ENCODE data around the gene AHCYL2. TPM values are rescaled to one million over a fixed set of nuclear protein-coding genes. Genes with fewer than 3 reads are reported as not detected.
"Not testable (repeated sequence)": the region's sequence is repeated elsewhere in the genome, so short reads cannot be mapped to it uniquely, and the experiment has no call there.

Gene AHCYL2
- total and polyA plus RNA-seq, 4 experiments from 2014 or later: 8.6 to 16.5 (median 12.1) TPM

DNA sequence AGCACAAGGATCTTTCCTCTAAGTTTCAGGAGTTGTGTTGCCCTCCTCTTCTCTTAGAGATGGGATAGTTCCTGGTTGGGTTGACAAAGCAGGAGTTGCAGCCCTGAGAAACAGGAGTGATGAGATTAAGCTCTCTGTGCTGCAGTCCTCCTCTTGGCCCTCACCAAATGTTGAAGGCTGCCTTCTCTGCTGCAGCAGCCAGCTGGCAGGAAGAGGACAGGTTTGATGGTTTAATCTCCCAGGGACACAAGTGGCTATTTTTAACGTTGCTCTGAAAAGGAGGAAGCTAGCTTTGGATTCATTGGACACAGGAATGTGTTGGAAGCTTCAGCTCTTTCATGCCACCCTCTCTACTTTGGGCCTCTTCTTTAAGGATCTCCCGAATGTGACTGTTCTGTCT, 218.8 kb downstream of the AHCYL2 start:
- H3K4me3 ChIP-seq (ENCODE audit: low read length in 2 of 2): no peak overlapping the region
- no peaks in the 10 kb centered on the region for H3K4me1 ChIP-seq (ENCODE audit: insufficient read depth, low read length)
- no peak overlapping the region for H3K27ac Mint-ChIP-seq
- intact Hi-C loops (cut with micrococcal nuclease): no loop called here
- H3K27ac ChIP-seq (ENCODE audit: low read depth, low read length): no peak overlapping the region
- H3K9me3 Mint-ChIP-seq: peaks cover 0 to 6% (median under 1%) of the 10 kb centered on the region in 8 donors
- H3K4me1 Mint-ChIP-seq: no peaks in the 10 kb centered on the region
- H3K36me3 ChIP-seq (ENCODE audit: insufficient read depth, low read length): no peaks in the 10 kb centered on the region
- CTCF ChIA-PET (ENCODE audit: partially characterized antibody): no interaction called here
- POLR2A ChIA-PET (ENCODE audit: partially characterized antibody): interaction anchor here (1.0 kb wide), 2 partner anchors 10 to 30 kb away, joined by 3 read pairs; partner anchors contain the start of gene STRIP2
- no peaks in the 10 kb centered on the region for H3K27me3 ChIP-seq (ENCODE audit: insufficient read depth, low read length)
- no peaks in the 10 kb centered on the region for H3K9me3 ChIP-seq (ENCODE audit: control insufficient read depth in 1 of 2, low read length in 2 of 2)
- no peak for DNase-seq
- peaks cover 0 to 8% of the 10 kb centered on the region in 2 donors for H3K27me3 Mint-ChIP-seq
- no peaks in the 10 kb centered on the region for H3K36me3 Mint-ChIP-seq
- no peak overlapping the region for H3K4me3 Mint-ChIP-seq

DNA sequence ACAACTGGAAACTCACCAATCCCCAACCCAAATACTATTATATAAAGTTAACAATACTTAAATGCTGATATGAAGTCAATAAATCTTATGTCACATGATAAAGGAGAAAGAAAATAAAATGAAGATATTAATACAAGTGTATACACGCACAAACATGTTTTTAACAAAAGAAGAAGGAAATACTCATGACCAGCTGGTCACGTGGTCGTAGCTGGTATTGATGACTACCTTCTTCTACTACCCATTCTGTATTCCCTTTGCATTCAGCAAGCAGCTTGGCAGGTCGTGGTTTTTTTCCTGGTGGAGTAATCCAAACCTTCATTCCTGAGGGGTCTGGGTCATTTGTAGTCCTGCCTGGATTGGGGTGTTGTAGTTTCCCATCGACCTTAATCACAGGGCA, 219.9 kb downstream of the AHCYL2 start:
- POLR2A ChIA-PET (ENCODE audit: partially characterized antibody); intact Hi-C loops (cut with micrococcal nuclease); H3K36me3 ChIP-seq (ENCODE audit: insufficient read depth, low read length); H3K4me3 ChIP-seq (ENCODE audit: low read length in 2 of 2); H3K4me1 ChIP-seq (ENCODE audit: insufficient read depth, low read length); DNase-seq; H3K36me3 Mint-ChIP-seq; H3K27me3 Mint-ChIP-seq; H3K27ac ChIP-seq (ENCODE audit: low read depth, low read length); H3K4me1 Mint-ChIP-seq; H3K9me3 ChIP-seq (ENCODE audit: control insufficient read depth in 1 of 2, low read length in 2 of 2); H3K4me3 Mint-ChIP-seq; CTCF ChIA-PET (ENCODE audit: partially characterized antibody); H3K27ac Mint-ChIP-seq; H3K27me3 ChIP-seq (ENCODE audit: insufficient read depth, low read length): not testable (repeated sequence)
- H3K9me3 Mint-ChIP-seq: peaks cover 0 to 12% (median 8%) of the 10 kb centered on the region in 8 donors

DNA sequence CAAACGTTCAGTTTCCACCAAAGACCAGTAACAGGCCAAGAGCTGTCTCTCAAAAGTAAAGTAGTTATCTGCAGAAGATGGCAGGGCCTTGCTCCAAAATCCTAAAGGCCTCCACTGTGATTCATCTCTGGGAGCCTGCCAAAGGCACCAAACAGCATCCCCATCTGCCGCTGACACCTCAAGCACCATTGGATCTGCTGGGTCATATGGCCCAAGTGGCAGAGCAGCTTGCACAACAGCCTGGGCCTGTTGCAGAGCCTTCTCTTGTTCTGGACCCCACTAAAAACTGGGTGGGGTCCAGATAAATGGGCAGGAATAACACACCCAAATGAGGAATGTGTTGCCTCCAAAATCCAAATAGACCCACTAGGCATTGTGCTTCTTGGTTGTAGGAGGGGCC, 222.1 kb downstream of the AHCYL2 start:
- H3K36me3 ChIP-seq (ENCODE audit: insufficient read depth, low read length); H3K36me3 Mint-ChIP-seq; H3K4me1 Mint-ChIP-seq; H3K27me3 ChIP-seq (ENCODE audit: insufficient read depth, low read length); H3K4me3 ChIP-seq (ENCODE audit: low read length in 2 of 2); CTCF ChIA-PET (ENCODE audit: partially characterized antibody); H3K9me3 ChIP-seq (ENCODE audit: control insufficient read depth in 1 of 2, low read length in 2 of 2); POLR2A ChIA-PET (ENCODE audit: partially characterized antibody); H3K4me1 ChIP-seq (ENCODE audit: insufficient read depth, low read length); H3K4me3 Mint-ChIP-seq; DNase-seq; H3K27ac Mint-ChIP-seq; intact Hi-C loops (cut with micrococcal nuclease); H3K27ac ChIP-seq (ENCODE audit: low read depth, low read length); H3K27me3 Mint-ChIP-seq: not testable (repeated sequence)
- peaks cover 0 to 12% (median 9%) of the 10 kb centered on the region in 8 donors for H3K9me3 Mint-ChIP-seq

DNA sequence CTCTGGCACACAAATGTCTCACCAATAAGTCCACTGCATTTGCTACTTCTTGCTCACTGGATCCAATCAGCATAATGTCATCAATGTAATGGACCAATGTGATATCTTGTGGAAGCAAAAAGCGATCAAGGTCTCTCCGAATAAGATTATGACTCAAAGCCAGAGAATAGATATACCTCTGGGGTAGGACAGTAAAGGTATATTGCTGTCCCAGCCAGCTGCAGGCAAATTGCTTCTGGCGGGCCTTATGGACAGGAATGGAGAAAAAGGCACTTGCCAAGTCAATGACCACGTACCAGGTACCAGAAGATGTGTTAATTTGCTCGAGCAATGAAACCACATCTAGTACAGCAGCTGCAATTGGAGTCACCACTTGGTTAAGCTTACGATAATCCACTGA, 222.6 kb downstream of the AHCYL2 start:
- H3K27me3 ChIP-seq (ENCODE audit: insufficient read depth, low read length); H3K4me1 ChIP-seq (ENCODE audit: insufficient read depth, low read length); H3K9me3 ChIP-seq (ENCODE audit: control insufficient read depth in 1 of 2, low read length in 2 of 2); H3K4me3 ChIP-seq (ENCODE audit: low read length in 2 of 2); H3K36me3 ChIP-seq (ENCODE audit: insufficient read depth, low read length); CTCF ChIA-PET (ENCODE audit: partially characterized antibody); DNase-seq; H3K4me1 Mint-ChIP-seq; H3K27me3 Mint-ChIP-seq; H3K27ac ChIP-seq (ENCODE audit: low read depth, low read length); H3K4me3 Mint-ChIP-seq; H3K36me3 Mint-ChIP-seq; H3K27ac Mint-ChIP-seq; intact Hi-C loops (cut with micrococcal nuclease); POLR2A ChIA-PET (ENCODE audit: partially characterized antibody): not testable (repeated sequence)
- peaks cover 0 to 12% (median 9%) of the 10 kb centered on the region in 8 donors for H3K9me3 Mint-ChIP-seq

DNA sequence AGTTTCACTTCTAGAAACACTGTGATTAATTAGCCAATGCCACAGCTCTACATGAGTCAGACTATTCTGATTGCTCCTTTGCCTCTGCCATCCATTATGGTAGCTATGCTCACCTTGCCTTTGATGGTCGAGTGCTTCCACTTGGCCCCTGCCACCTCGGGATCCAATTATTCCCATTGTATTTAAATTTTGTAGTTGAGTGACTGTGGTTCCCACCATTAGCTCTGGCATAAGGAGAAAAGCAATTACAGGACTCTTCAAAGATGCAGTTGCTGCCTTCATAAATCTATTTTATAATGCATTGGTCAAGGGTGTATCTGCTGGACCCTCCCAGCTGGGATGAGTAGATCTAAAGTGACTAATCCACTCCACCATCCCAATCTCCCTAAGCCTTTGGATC, 223.8 kb downstream of the AHCYL2 start:
- H3K27me3 Mint-ChIP-seq; H3K4me3 ChIP-seq (ENCODE audit: low read length in 2 of 2); H3K36me3 Mint-ChIP-seq; H3K4me1 Mint-ChIP-seq; H3K27ac ChIP-seq (ENCODE audit: low read depth, low read length); H3K27ac Mint-ChIP-seq; CTCF ChIA-PET (ENCODE audit: partially characterized antibody); H3K27me3 ChIP-seq (ENCODE audit: insufficient read depth, low read length); DNase-seq; H3K36me3 ChIP-seq (ENCODE audit: insufficient read depth, low read length); H3K4me1 ChIP-seq (ENCODE audit: insufficient read depth, low read length); POLR2A ChIA-PET (ENCODE audit: partially characterized antibody); H3K9me3 ChIP-seq (ENCODE audit: control insufficient read depth in 1 of 2, low read length in 2 of 2); intact Hi-C loops (cut with micrococcal nuclease); H3K4me3 Mint-ChIP-seq: not testable (repeated sequence)
- peaks cover 0 to 12% (median 9%) of the 10 kb centered on the region in 8 donors for H3K9me3 Mint-ChIP-seq

DNA sequence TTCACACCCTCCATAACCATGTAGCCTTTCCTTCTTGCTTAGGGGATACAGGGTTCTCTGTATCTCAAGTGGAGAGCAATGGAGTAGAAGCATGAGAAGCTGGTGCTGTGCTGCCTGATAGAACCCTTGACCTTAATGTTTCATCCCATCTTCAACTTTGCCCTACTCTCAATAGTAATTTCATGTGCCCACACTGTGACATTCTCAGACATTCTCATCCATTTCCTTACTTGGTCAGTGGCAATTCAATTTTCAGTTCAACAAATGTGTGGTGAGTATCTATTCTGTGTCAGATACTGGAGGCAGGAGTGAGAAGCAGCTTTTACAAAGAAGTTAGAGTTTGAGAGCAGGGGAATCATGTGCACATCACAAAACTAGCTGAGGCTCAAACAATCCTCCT, 225.5 kb downstream of the AHCYL2 start:
- Mint-ChIP-seq H3K4me3 (no peak overlapping the region), H3K27ac (no peak overlapping the region), H3K36me3 (peaks cover 3 to 6% of the 10 kb centered on the region in 2 donors), H3K27me3 (no peaks in the 10 kb centered on the region), H3K4me1 (no peaks in the 10 kb centered on the region), H3K9me3 (peaks cover 0 to 12% (median 9%) of the 10 kb centered on the region in 8 donors)
- Histone ChIP-seq H3K36me3 (ENCODE audit: insufficient read depth, low read length) (no peaks in the 10 kb centered on the region), H3K27ac (ENCODE audit: low read depth, low read length) (no peak overlapping the region), H3K9me3 (ENCODE audit: control insufficient read depth in 1 of 2, low read length in 2 of 2) (no peaks in the 10 kb centered on the region), H3K27me3 (ENCODE audit: insufficient read depth, low read length) (no peaks in the 10 kb centered on the region), H3K4me1 (ENCODE audit: insufficient read depth, low read length) (no peaks in the 10 kb centered on the region), H3K4me3 (ENCODE audit: low read length in 2 of 2) (no peak overlapping the region)
- ChIA-PET CTCF (ENCODE audit: partially characterized antibody) (no interaction called here), POLR2A (ENCODE audit: partially characterized antibody) (no interaction called here)
- DNase-seq: no peak
- intact Hi-C loops (cut with micrococcal nuclease): no loop called here

DNA sequence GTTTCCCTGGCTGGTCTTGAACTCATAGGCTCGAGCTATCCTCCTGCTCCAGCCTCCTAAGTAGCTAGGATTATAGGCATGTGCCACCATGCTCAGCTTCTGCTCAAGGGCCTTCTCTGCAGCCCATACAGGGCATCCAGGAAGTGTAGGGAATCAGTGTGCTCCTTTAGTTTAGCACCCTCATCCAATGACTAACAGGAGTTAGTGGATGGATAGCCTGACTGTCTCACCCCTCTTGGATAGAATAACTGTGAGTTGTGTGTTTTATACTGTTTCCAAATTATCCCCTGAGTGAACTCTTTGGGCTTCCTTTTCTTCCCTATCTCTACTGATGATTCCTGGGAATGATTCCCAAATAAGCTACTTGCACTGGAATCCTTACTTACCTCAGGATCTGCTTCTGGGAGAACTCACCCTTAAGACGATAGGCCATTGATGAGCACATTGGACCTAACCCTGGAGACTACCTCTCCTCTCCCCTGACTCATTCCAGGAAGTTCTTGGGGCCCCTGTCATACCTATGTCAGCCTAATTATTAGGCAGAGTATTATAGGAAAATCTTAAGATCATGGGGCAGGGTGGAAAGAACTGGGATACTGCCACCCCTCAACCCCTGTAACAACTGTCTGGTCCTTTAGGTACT, 227.9 kb downstream of the AHCYL2 start:
- POLR2A ChIA-PET (ENCODE audit: partially characterized antibody): no interaction called here

More for the DNA sequence above, 227.9 kb downstream of the AHCYL2 start:
- Mint-ChIP-seq H3K27me3 (no peaks in the 10 kb centered on the region), H3K27ac (no peak overlapping the region), H3K4me1 (no peaks in the 10 kb centered on the region), H3K9me3 (peaks cover 0 to 12% (median 9%) of the 10 kb centered on the region in 8 donors), H3K4me3 (no peak overlapping the region), H3K36me3 (peaks cover 3 to 6% of the 10 kb centered on the region in 2 donors)
- Histone ChIP-seq H3K27ac (ENCODE audit: low read depth, low read length) (no peak overlapping the region), H3K4me3 (ENCODE audit: low read length in 2 of 2) (no peak overlapping the region), H3K27me3 (ENCODE audit: insufficient read depth, low read length) (no peaks in the 10 kb centered on the region), H3K4me1 (ENCODE audit: insufficient read depth, low read length) (no peaks in the 10 kb centered on the region), H3K9me3 (ENCODE audit: control insufficient read depth in 1 of 2, low read length in 2 of 2) (no peaks in the 10 kb centered on the region), H3K36me3 (ENCODE audit: insufficient read depth, low read length) (no peaks in the 10 kb centered on the region)
- no peak for DNase-seq
- intact Hi-C loops (cut with micrococcal nuclease): no loop called here
- CTCF ChIA-PET (ENCODE audit: partially characterized antibody): interaction anchor here (0.9 to 3.2 kb wide), 2 partner anchors 17 to 85 kb away, joined by 3 to 8 read pairs; no protein-coding TSS in a partner anchor
